DLD1 (cell line): ENCODE results near the gene AK5.

Experiments used
- in situ Hi-C: cut with HindIII; loops from 2 replicates; pipeline ENCODE4 v1.10.0; 2017; ENCODE audit warnings: low sequenced_read_pairs

AK5 gene

GRCh38 chr1:77350012-77350770 lies 68.4 kb downstream of the AK5 start:
- in situ Hi-C loops, result no loop called here

GRCh38 chr1:77354536-77354935 lies 72.7 kb downstream of the AK5 start:
- in situ Hi-C loops, result no loop called here

GRCh38 chr1:77355010-77355409 lies 73.2 kb downstream of the AK5 start:
- in situ Hi-C loops, result no loop called here

GRCh38 chr1:77356136-77356535 lies 74.3 kb downstream of the AK5 start:
- in situ Hi-C loops, result no loop called here

- in situ Hi-C loops, result no loop called here
Observed at GRCh38 chr1:77360256-77360655, 78.4 kb downstream of the AK5 start.

GRCh38 chr1:77361621-77362020 lies 79.8 kb downstream of the AK5 start:
- in situ Hi-C loops, result no loop called here

GRCh38 chr1:77370161-77370560 lies 88.3 kb downstream of the AK5 start:
- in situ Hi-C loops, result no loop called here

GRCh38 chr1:77370583-77371306 lies 88.9 kb downstream of the AK5 start:
- in situ Hi-C loops, result no loop called here

GRCh38 chr1:77371396-77371795 lies 89.6 kb downstream of the AK5 start:
- in situ Hi-C loops, result no loop called here

GRCh38 chr1:77373702-77374101 lies 91.9 kb downstream of the AK5 start:
- in situ Hi-C loops, result no loop called here

- in situ Hi-C loops, result no loop called here
Observed at GRCh38 chr1:77375541-77375940, 93.7 kb downstream of the AK5 start.

- in situ Hi-C loops, result no loop called here
Observed at GRCh38 chr1:77375990-77376389, 94.2 kb downstream of the AK5 start.

GRCh38 chr1:77378723-77379535 lies 97.1 kb downstream of the AK5 start:
- in situ Hi-C loops, result no loop called here

- in situ Hi-C loops, result no loop called here
Observed at GRCh38 chr1:77382366-77382765, 100.5 kb downstream of the AK5 start.

GRCh38 chr1:77383236-77383635 lies 101.4 kb downstream of the AK5 start:
- in situ Hi-C loops, result no loop called here

GRCh38 chr1:77385551-77385950 lies 103.7 kb downstream of the AK5 start:
- in situ Hi-C loops, result no loop called here

- in situ Hi-C loops, result no loop called here
Observed at GRCh38 chr1:77386276-77386675, 104.5 kb downstream of the AK5 start.

GRCh38 chr1:77387553-77387952 lies 105.7 kb downstream of the AK5 start:
- in situ Hi-C loops, result no loop called here

- in situ Hi-C loops, result no loop called here
Observed at GRCh38 chr1:77388661-77389060, 106.8 kb downstream of the AK5 start.

GRCh38 chr1:77392486-77392885 lies 110.7 kb downstream of the AK5 start:
- in situ Hi-C loops, result no loop called here

- in situ Hi-C loops, result no loop called here
Observed at GRCh38 chr1:77394166-77394565, 112.3 kb downstream of the AK5 start.

GRCh38 chr1:77395051-77395450 lies 113.2 kb downstream of the AK5 start:
- in situ Hi-C loops, result no loop called here
